Activated CD8-positive, alpha-beta memory T cell treated with anti-CD3 and anti-CD28 coated beads, Interleukin-2, amount 10 ng/mL, durations not matched to agents 7 days and 5 days (primary cell): Measurements from ENCODE around the gene OXSR1. TPM values are rescaled to one million over a fixed set of nuclear protein-coding genes. Genes with fewer than 3 reads are reported as not detected.
A peak's percentile ranks its signal among the peaks of the same experiment; 100 is the strongest.

Experiments
- ATAC-seq: fragments of 150-1000 bp; cut with Tn5 transposase; one replicate; pipeline ENCODE4 v1.10.0; 2021; ENCODE audit warnings: moderate library complexity
- CTCF ChIA-PET: fragments of 350-600 bp; sonication (Branson Sonifier 250); formaldehyde crosslinking; loops from one replicate; lab custom pipeline; 2021; ENCODE audit warnings: antibody characterized with exemption; lab: Charles Lee
- DNase-seq: peaks from one replicate; pipeline ENCODE4 v3.0.0-alpha.2; 2020
- H3K27ac Mint-ChIP-seq: one replicate; pipeline ENCODE4 v1.8.0; 2021; ENCODE audit warnings: mild to moderate bottlenecking, mixed read lengths
- H3K27me3 Mint-ChIP-seq: one replicate; pipeline ENCODE4 v1.8.0; 2021; ENCODE audit warnings: mixed read lengths
- H3K36me3 Mint-ChIP-seq: one replicate; pipeline ENCODE4 v1.8.0; 2021; ENCODE audit warnings: mild to moderate bottlenecking, mixed read lengths
- H3K4me1 Mint-ChIP-seq: one replicate; pipeline ENCODE4 v1.8.0; 2021; ENCODE audit warnings: mixed read lengths
- H3K4me3 Mint-ChIP-seq: one replicate; pipeline ENCODE4 v1.8.0; 2021; ENCODE audit warnings: mild to moderate bottlenecking, moderate library complexity, mixed read lengths
- H3K9me3 Mint-ChIP-seq: one replicate; pipeline ENCODE4 v1.8.0; 2022; ENCODE audit warnings: low read depth, mixed read lengths
- total RNA-seq, 2 experiments: library from RNA; stranded (reverse); gene quantifications; one replicate each; pipeline ENCODE4 v1.2.3, GENCODE V29; 2021

OXSR1 gene
- total RNA-seq, 2 experiments from 2014 or later: 47.8 to 56.3 TPM

GRCh38 chr3:38141173-38141951 is 24.0 kb upstream of the OXSR1 start:
- CTCF ChIA-PET: interaction anchor here (0.9 to 2.2 kb wide), 2 partner anchors 12 to 22 kb away, joined by 5 to 10 read pairs; no protein-coding TSS in a partner anchor
- peaks cover 2% of the 10 kb centered on the region for H3K9me3 Mint-ChIP-seq
- peaks cover 36% of the 10 kb centered on the region for H3K4me1 Mint-ChIP-seq
- no peak for ATAC-seq
- H3K27ac Mint-ChIP-seq: no peak overlapping the region
- H3K27me3 Mint-ChIP-seq: no peaks in the 10 kb centered on the region
- DNase-seq: peak; percentile 39
- peak overlapping the region; percentile 84 for H3K4me3 Mint-ChIP-seq
- H3K36me3 Mint-ChIP-seq: peaks cover 34% of the 10 kb centered on the region

GRCh38 chr3:38141952-38142273 is 23.4 kb upstream of the OXSR1 start:
- H3K36me3 Mint-ChIP-seq: peaks cover 36% of the 10 kb centered on the region
- DNase-seq (no peak), ATAC-seq (no peak)
- no peak overlapping the region for H3K27ac Mint-ChIP-seq
- no peak overlapping the region for H3K4me3 Mint-ChIP-seq
- no peaks in the 10 kb centered on the region for H3K27me3 Mint-ChIP-seq
- H3K4me1 Mint-ChIP-seq: peaks cover 36% of the 10 kb centered on the region
- CTCF ChIA-PET: no interaction called here
- H3K9me3 Mint-ChIP-seq: peaks cover 3% of the 10 kb centered on the region

- Mint-ChIP-seq H3K36me3 (peaks cover 41% of the 10 kb centered on the region), H3K9me3 (peaks cover 7% of the 10 kb centered on the region), H3K4me3 (no peak overlapping the region), H3K4me1 (peaks cover 32% of the 10 kb centered on the region), H3K27ac (no peak overlapping the region), H3K27me3 (no peaks in the 10 kb centered on the region)
- CTCF ChIA-PET: no interaction called here
- ATAC-seq: no peak
- no peak for DNase-seq
These were observed 22.4 kb upstream of the OXSR1 start for GRCh38 chr3:38142959-38143358.

- H3K4me3 Mint-ChIP-seq: no peak overlapping the region
- CTCF ChIA-PET: no interaction called here
- ATAC-seq: no peak
- DNase-seq: no peak
- H3K36me3 Mint-ChIP-seq: peaks cover 41% of the 10 kb centered on the region
- no peak overlapping the region for H3K27ac Mint-ChIP-seq
- H3K9me3 Mint-ChIP-seq: peaks cover 7% of the 10 kb centered on the region
- no peaks in the 10 kb centered on the region for H3K27me3 Mint-ChIP-seq
- H3K4me1 Mint-ChIP-seq: peaks cover 28% of the 10 kb centered on the region
These were observed 21.8 kb upstream of the OXSR1 start for GRCh38 chr3:38143511-38143910.

- peaks cover 7% of the 10 kb centered on the region for H3K9me3 Mint-ChIP-seq
- ATAC-seq (no peak), DNase-seq (no peak)
- H3K27ac Mint-ChIP-seq: no peak overlapping the region
- CTCF ChIA-PET: no interaction called here
- peaks cover 21% of the 10 kb centered on the region for H3K4me1 Mint-ChIP-seq
- no peaks in the 10 kb centered on the region for H3K27me3 Mint-ChIP-seq
- H3K36me3 Mint-ChIP-seq: peaks cover 25% of the 10 kb centered on the region
- H3K4me3 Mint-ChIP-seq: no peak overlapping the region
These were observed 18.8 kb upstream of the OXSR1 start for GRCh38 chr3:38146504-38146903.

DNA sequence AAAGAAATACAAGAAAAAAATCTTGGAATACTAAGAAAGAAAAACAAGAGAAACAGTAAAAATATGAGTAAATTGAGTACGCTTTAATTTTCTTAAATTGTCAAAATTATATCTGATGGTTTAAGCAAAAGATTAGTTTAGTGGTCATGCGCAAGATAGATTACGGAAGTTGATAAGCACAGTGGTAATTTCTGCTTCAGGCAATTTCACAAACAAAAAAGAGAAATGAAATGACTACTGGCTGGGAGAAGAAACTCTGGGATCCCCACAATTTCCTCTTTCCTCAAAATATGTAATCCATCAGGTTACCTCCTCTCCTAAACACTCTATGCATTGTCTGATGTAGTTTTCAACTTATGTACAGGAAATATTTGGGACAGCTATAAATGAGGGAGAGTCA is 17.9 kb upstream of the OXSR1 start:
- Mint-ChIP-seq H3K4me3 (no peak overlapping the region), H3K27ac (no peak overlapping the region), H3K9me3 (peaks cover 7% of the 10 kb centered on the region), H3K4me1 (peaks cover 23% of the 10 kb centered on the region), H3K27me3 (no peaks in the 10 kb centered on the region), H3K36me3 (peaks cover 17% of the 10 kb centered on the region)
- CTCF ChIA-PET: interaction anchor here (1.2 to 1.5 kb wide), 2 partner anchors 16 to 18 kb away, joined by 3 read pairs; partner anchors contain the start of gene OXSR1
- ATAC-seq (no peak), DNase-seq (no peak)

DNA sequence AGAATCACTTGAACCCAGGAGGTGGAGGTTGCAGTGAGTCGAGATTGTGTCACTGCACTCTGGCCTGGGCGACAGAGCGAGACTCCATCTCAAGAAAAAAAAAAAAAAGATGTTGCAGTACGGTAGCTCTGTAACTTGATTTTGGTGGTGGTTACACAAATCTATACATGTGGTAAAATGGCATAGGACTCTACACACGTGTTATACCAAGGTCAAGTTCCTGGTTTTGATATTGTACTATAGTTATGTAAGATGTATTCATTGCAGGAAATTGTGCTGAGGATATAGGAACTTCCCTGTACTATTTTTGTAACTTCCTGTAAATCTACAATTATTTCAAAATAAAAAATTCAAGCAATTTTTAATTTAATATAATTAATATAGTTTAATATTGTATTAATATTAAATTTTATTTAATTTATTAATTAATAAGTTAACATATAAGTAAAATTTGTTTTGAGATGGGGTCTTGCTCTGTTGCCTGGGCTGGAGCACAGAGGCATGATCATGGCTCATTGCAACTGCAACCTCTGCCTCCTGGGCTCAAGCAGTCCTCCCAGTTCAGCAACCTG is 16.9 kb upstream of the OXSR1 start:
- no peak for ATAC-seq
- CTCF ChIA-PET: interaction anchor here (0.7 to 1.5 kb wide), 4 partner anchors 15 to 94 kb away, joined by 3 to 4 read pairs (median 3); partner anchors contain the start of gene OXSR1
- no peaks in the 10 kb centered on the region for H3K27me3 Mint-ChIP-seq
- DNase-seq: no peak
- H3K4me1 Mint-ChIP-seq: peaks cover 31% of the 10 kb centered on the region
- H3K9me3 Mint-ChIP-seq: peaks cover 7% of the 10 kb centered on the region
- H3K36me3 Mint-ChIP-seq: peaks cover 17% of the 10 kb centered on the region
- H3K4me3 Mint-ChIP-seq: no peak overlapping the region
- H3K27ac Mint-ChIP-seq: no peak overlapping the region

GRCh38 chr3:38149708-38150107 is 15.6 kb upstream of the OXSR1 start:
- H3K9me3 Mint-ChIP-seq: peaks cover 7% of the 10 kb centered on the region
- H3K4me3 Mint-ChIP-seq: no peak overlapping the region
- H3K27ac Mint-ChIP-seq: no peak overlapping the region
- H3K4me1 Mint-ChIP-seq: peaks cover 43% of the 10 kb centered on the region
- DNase-seq (no peak), ATAC-seq (no peak)
- CTCF ChIA-PET: interaction anchor here (1.0 kb wide), 1 partner anchor 15 kb away, joined by 4 read pairs; the partner anchor contains the start of gene OXSR1
- peaks cover 14% of the 10 kb centered on the region for H3K36me3 Mint-ChIP-seq
- H3K27me3 Mint-ChIP-seq: no peaks in the 10 kb centered on the region

GRCh38 chr3:38150780-38151528 is 14.4 kb upstream of the OXSR1 start:
- Mint-ChIP-seq H3K4me3 (no peak overlapping the region), H3K4me1 (peaks cover 48% of the 10 kb centered on the region), H3K36me3 (peaks cover 13% of the 10 kb centered on the region), H3K27me3 (no peaks in the 10 kb centered on the region), H3K9me3 (peaks cover 7% of the 10 kb centered on the region), H3K27ac (peak overlapping the region; percentile 79)
- no peak for ATAC-seq
- DNase-seq: peak; percentile 40
- CTCF ChIA-PET: interaction anchor here (1.1 to 5.5 kb wide), 2 partner anchors 13 to 33 kb away, joined by 3 to 41 read pairs; partner anchors contain the start of gene OXSR1

DNA sequence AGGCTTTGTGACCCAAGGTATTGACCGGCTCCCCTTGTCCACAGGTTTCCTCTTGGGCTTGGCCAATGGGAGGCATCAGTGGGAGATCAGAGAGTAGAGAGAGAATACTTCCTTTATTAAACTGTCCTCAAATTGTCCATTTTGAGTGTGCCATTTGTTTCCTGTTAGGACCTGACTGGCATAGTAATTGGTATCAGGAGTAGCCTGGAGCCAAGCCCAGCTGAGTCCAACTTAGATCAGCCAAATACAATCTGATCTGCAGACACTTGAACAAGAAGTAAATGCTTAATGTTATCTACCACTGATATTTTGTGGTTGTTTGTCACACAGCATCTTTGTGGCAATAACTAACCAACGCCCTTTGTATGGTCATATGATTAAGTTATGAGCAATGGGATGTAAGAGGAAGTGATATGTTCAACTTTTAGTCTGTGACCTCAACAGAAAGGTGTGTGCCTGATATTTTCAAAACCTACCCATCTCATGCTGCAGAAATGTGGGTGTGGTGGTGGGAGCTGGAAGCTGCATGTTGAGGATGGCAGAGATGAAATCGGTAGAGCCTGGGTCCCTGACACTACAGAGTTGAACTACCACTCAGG is 13.6 kb upstream of the OXSR1 start:
- peak overlapping the region; percentile 79 for H3K27ac Mint-ChIP-seq
- H3K27me3 Mint-ChIP-seq: no peaks in the 10 kb centered on the region
- DNase-seq (peak; percentile 46), ATAC-seq (peak; percentile 76)
- H3K4me3 Mint-ChIP-seq: no peak overlapping the region
- peaks cover 48% of the 10 kb centered on the region for H3K4me1 Mint-ChIP-seq
- H3K9me3 Mint-ChIP-seq: peaks cover 4% of the 10 kb centered on the region
- CTCF ChIA-PET: interaction anchor here (5.5 kb wide), 1 partner anchor 12 kb away, joined by 41 read pairs; the partner anchor contains the start of gene OXSR1
- peaks cover 7% of the 10 kb centered on the region for H3K36me3 Mint-ChIP-seq

DNA sequence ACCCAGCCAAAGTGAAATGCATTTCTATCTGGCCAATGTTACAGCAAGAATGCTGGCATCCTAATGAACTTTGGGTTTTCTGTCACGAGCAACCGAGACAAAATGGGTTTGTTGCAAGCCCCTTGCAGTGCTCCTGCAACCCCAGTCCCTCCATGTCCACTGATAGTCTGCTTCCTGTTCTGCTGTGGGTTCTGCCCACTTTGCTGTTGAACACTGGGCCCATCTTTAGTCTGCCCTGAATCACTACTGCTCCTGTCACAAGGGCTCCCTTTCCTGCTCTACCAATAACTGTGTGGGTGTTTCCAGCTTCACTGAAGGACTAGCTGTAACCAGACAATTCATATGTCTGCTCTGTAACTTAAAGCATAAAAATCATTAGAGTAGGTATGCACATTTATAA is 12.7 kb upstream of the OXSR1 start:
- peak; percentile 31 for DNase-seq
- H3K27ac Mint-ChIP-seq: peak overlapping the region; percentile 71
- ATAC-seq: no peak
- H3K4me1 Mint-ChIP-seq: peaks cover 48% of the 10 kb centered on the region
- no peak overlapping the region for H3K4me3 Mint-ChIP-seq
- H3K27me3 Mint-ChIP-seq: no peaks in the 10 kb centered on the region
- H3K36me3 Mint-ChIP-seq: peaks cover 2% of the 10 kb centered on the region
- peaks cover 3% of the 10 kb centered on the region for H3K9me3 Mint-ChIP-seq
- CTCF ChIA-PET: interaction anchor here (2.0 to 5.5 kb wide), 2 partner anchors 12 kb away, joined by 5 to 41 read pairs; partner anchors contain the start of gene OXSR1

GRCh38 chr3:38153221-38153620 is 12.1 kb upstream of the OXSR1 start:
- Mint-ChIP-seq H3K4me1 (peaks cover 46% of the 10 kb centered on the region), H3K4me3 (no peak overlapping the region), H3K36me3 (no peaks in the 10 kb centered on the region), H3K27ac (peak overlapping the region; percentile 33), H3K9me3 (no peaks in the 10 kb centered on the region), H3K27me3 (no peaks in the 10 kb centered on the region)
- CTCF ChIA-PET: interaction anchor here (2.0 to 5.5 kb wide), 2 partner anchors 11 to 13 kb away, joined by 5 to 41 read pairs; partner anchors contain the start of gene OXSR1
- ATAC-seq: no peak
- peak; percentile 23 for DNase-seq
